H9 (cell line): ENCODE data around the gene MYH7. TPM values are rescaled to one million over a fixed set of nuclear protein-coding genes. Genes with fewer than 3 reads are reported as not detected.
A peak's percentile ranks its signal among the peaks of the same experiment; 100 is the strongest.

Source experiments
- DNase-seq: peaks from one replicate; pipeline ENCODE4 v3.0.0-alpha.2; 2017
- H2AFZ ChIP-seq: one replicate; pipeline ENCODE4 v1.6.1; 2013; ENCODE audit warnings: mild to moderate bottlenecking, low read length, control low read depth, moderate library complexity
- H2AK5ac ChIP-seq: 2 replicates; pipeline ENCODE4 v1.6.1; 2013; ENCODE audit warnings: low read length, control low read depth, mixed read lengths; ENCODE audit not compliant: insufficient read length
- H2BK120ac ChIP-seq: one replicate; pipeline ENCODE4 v1.6.1; 2013; ENCODE audit warnings: low read depth, mild to moderate bottlenecking, low read length, control low read depth, inconsistent platforms; ENCODE audit not compliant: poor library complexity, severe bottlenecking
- H2BK12ac ChIP-seq: 2 replicates; pipeline ENCODE4 v1.6.1; 2013; ENCODE audit warnings: low read length, control low read depth, mixed read lengths, low read depth; ENCODE audit not compliant: insufficient read length
- H2BK15ac ChIP-seq: 2 replicates; pipeline ENCODE4 v1.6.1; 2013; ENCODE audit warnings: low read depth, low read length, control low read depth
- H2BK20ac ChIP-seq: one replicate; pipeline ENCODE4 v1.6.1; 2013; ENCODE audit warnings: low read depth, mild to moderate bottlenecking, low read length, control low read depth, inconsistent platforms; ENCODE audit not compliant: poor library complexity, severe bottlenecking
- H2BK5ac ChIP-seq: 2 replicates; pipeline ENCODE4 v1.6.1; 2013; ENCODE audit warnings: low read length, control low read depth, mixed read lengths; ENCODE audit not compliant: insufficient read length
- H3K14ac ChIP-seq: 2 replicates; pipeline ENCODE4 v1.6.1; 2013; ENCODE audit warnings: low read length, control low read depth; ENCODE audit not compliant: insufficient read depth
- H3K18ac ChIP-seq: 2 replicates; pipeline ENCODE4 v1.6.1; 2013; ENCODE audit warnings: low read depth, mild to moderate bottlenecking, mixed read lengths, low read length, control low read depth; ENCODE audit not compliant: insufficient read length
- H3K23ac ChIP-seq: 2 replicates; pipeline ENCODE4 v1.6.1; 2013; ENCODE audit warnings: low read length, control low read depth, mixed read lengths, low read depth; ENCODE audit not compliant: insufficient read length
- H3K23me2 ChIP-seq: 2 replicates; pipeline ENCODE4 v1.6.1; 2013; ENCODE audit warnings: low read depth, mild to moderate bottlenecking, mixed read lengths, low read length, control low read depth; ENCODE audit not compliant: insufficient read length, poor library complexity, severe bottlenecking
- H3K27ac ChIP-seq: 2 replicates; pipeline ENCODE4 v1.5.1; 2013; ENCODE audit warnings: low read length, control low read depth, mixed read lengths, low read depth; ENCODE audit not compliant: insufficient read length
- H3K27me3 ChIP-seq: 2 replicates; pipeline ENCODE4 v1.6.1; 2013; ENCODE audit warnings: low read length, control low read depth, inconsistent platforms; ENCODE audit not compliant: insufficient read depth
- H3K4ac ChIP-seq: 2 replicates; pipeline ENCODE4 v1.6.1; 2013; ENCODE audit warnings: low read depth, mild to moderate bottlenecking, control low read depth, inconsistent platforms, low read length, moderate library complexity
- H3K4me1 ChIP-seq: 2 replicates; pipeline ENCODE4 v1.6.1; 2013; ENCODE audit warnings: low read length, control low read depth, inconsistent platforms; ENCODE audit not compliant: insufficient read depth
- H3K4me2 ChIP-seq: 2 replicates; pipeline ENCODE4 v1.6.1; 2013; ENCODE audit warnings: low read length, control low read depth, mixed read lengths; ENCODE audit not compliant: insufficient read length, insufficient read depth
- H3K56ac ChIP-seq: 2 replicates; pipeline ENCODE4 v1.6.1; 2013; ENCODE audit warnings: low read depth, mild to moderate bottlenecking, mixed read lengths, low read length, control low read depth; ENCODE audit not compliant: insufficient read length
- H3K79me1 ChIP-seq: 2 replicates; pipeline ENCODE4 v1.6.1; 2013; ENCODE audit warnings: low read depth, mild to moderate bottlenecking, moderate library complexity, low read length, control low read depth, inconsistent platforms; ENCODE audit not compliant: insufficient read depth, poor library complexity, severe bottlenecking
- H3K79me2 ChIP-seq: 2 replicates; pipeline ENCODE4 v1.6.1; 2013; ENCODE audit warnings: low read length, control low read depth, inconsistent platforms; ENCODE audit not compliant: insufficient read depth
- H3K9ac ChIP-seq: 2 replicates; pipeline ENCODE4 v1.6.1; 2013; ENCODE audit warnings: low read length, control low read depth, mixed read lengths; ENCODE audit not compliant: insufficient read length; ENCODE audit errors: extremely low read depth
- H3K9me3 ChIP-seq: one replicate; pipeline ENCODE4 v1.6.1; 2013; ENCODE audit warnings: low read depth, low read length, inconsistent platforms; ENCODE audit not compliant: control insufficient read depth
- H3T11ph ChIP-seq: one replicate; pipeline ENCODE4 v1.6.1; 2013; ENCODE audit warnings: mild to moderate bottlenecking, low read length, control low read depth, inconsistent platforms
- H4K20me1 ChIP-seq: one replicate; pipeline ENCODE4 v1.6.1; 2013; ENCODE audit not compliant: control insufficient read depth, insufficient read length, insufficient read depth
- H4K5ac ChIP-seq: 2 replicates; pipeline ENCODE4 v1.6.1; 2013; ENCODE audit warnings: low read depth, mild to moderate bottlenecking, mixed read lengths, low read length, control low read depth; ENCODE audit not compliant: insufficient read length
- H4K8ac ChIP-seq: replicated peaks from 2 replicates; pipeline ENCODE4 v1.6.1; 2013; ENCODE audit warnings: low read length, control low read depth, mixed read lengths, low read depth; ENCODE audit not compliant: insufficient read length
- H4K91ac ChIP-seq: 2 replicates; pipeline ENCODE4 v1.6.1; 2013; ENCODE audit warnings: low read depth, mild to moderate bottlenecking, moderate library complexity, mixed read lengths, low read length, control low read depth; ENCODE audit not compliant: insufficient read length
- H3K27ac Mint-ChIP-seq, 3 experiments: 2 replicates in 2 of 3; 3 replicates in 1 of 3; pipeline ENCODE4 v1.8.0; 2020 to 2021; ENCODE audit warnings: mixed read lengths in 3 of 3, mild to moderate bottlenecking in 1 of 3, moderate library complexity in 1 of 3
- H3K27me3 Mint-ChIP-seq: 2 replicates; pipeline ENCODE4 v1.8.0; 2021; ENCODE audit warnings: low read depth, mild to moderate bottlenecking, moderate library complexity, mixed read lengths
- H3K36me3 Mint-ChIP-seq, 3 experiments: 2 replicates in 2 of 3; 3 replicates in 1 of 3; pipeline ENCODE4 v1.8.0; 2020 to 2021; ENCODE audit warnings: low read depth in 3 of 3, mixed read lengths in 3 of 3; ENCODE audit not compliant: insufficient read depth in 1 of 3
- H3K4me1 Mint-ChIP-seq, 2 experiments: 2 replicates each; pipeline ENCODE4 v1.8.0; 2020; ENCODE audit warnings: mixed read lengths in 2 of 2
- H3K4me3 Mint-ChIP-seq, 2 experiments: 2 replicates in 1 of 2; 3 replicates in 1 of 2; pipeline ENCODE4 v1.8.0; 2020 to 2021; ENCODE audit warnings: mild to moderate bottlenecking in 2 of 2, mixed read lengths in 2 of 2, moderate library complexity in 1 of 2
- H3K9me3 Mint-ChIP-seq, 2 experiments: 2 replicates in 1 of 2; 3 replicates in 1 of 2; pipeline ENCODE4 v1.8.0; 2020; ENCODE audit warnings: mild to moderate bottlenecking in 2 of 2, mixed read lengths in 2 of 2, moderate library complexity in 1 of 2
- CTCF ChIP-seq: fragments of 200-600 bp; sonication (generic); conservative IDR thresholded peaks from 3 replicates; pipeline ENCODE4 v1.8.0; 2021; ENCODE audit warnings: antibody characterized with exemption, mild to moderate bottlenecking
- WGBS: extraction: QIAGEN DNeasy Blood & Tissue Kit; methylation state at CpG from one replicate; pipeline ENCODE4 v1.1.7; 2013; ENCODE audit warnings: missing lambda C conversion rate, low lambda C conversion rate, mixed read lengths; ENCODE audit not compliant: insufficient read length; ENCODE audit errors: extremely low coverage; 5-methylcytosine and 5-hydroxymethylcytosine counted together
- total RNA-seq: library from RNA; stranded (reverse); gene quantifications from 2 replicates; pipeline ENCODE4 v1.2.1, GENCODE V29; 2021

MYH7 gene
- total RNA-seq, 1 experiment from 2014 or later, result not detected

DNA sequence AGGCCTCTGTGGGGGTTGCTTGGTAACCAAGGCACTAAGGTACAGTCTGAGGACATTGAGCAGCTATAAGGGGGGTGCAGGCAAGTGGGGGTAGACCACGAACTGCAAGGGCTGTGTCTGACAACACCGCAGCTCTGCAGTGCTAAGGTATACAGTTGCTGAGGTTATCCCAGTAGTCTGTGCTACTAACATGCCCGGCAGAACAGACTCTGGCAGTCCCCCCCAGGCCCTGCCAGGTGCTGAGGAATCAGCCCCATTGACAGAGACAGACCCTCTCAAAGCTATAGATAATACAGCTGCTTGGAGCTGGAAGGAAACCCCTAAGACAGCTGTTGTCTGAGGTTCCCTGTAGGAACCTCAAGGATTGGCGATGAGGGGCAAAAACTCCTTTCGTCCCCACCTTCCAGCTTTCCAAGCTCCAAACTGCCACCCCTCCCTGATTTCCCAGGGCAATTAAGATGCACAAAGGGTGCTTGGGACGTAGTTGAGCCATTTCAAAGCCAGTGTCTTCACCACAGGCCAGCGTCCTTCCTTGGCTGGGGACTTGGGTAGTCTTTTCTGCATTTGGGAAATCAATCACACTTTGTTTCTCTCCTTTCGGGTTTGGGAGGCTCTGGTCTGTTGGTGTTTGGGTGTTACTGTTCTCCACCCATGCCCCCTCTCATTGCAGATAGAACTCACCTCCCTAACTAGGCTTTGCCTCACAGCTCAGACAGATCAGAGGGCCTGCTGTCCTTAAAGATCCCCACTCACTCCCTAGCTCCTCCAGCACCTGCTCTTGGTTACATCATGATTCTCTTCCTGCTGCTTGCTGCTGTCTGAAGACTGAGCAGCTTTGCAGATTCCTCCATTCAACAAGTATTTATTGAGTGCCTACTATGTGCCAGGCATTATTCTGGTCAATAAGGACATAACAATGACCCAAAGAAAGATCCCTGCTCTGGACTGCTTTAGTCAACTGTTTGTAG lies 2.0 kb upstream of the MYH7 start:
- no peak overlapping the region for H3K4ac ChIP-seq
- H2BK20ac ChIP-seq, result no peak overlapping the region
- H3K36me3 Mint-ChIP-seq, result no peaks in the 10 kb centered on the region
- H3K23ac ChIP-seq, result no peak overlapping the region
- TF ChIP-seq CTCF, result no peak
- peaks cover 52% of the 10 kb centered on the region for H3K27me3 Mint-ChIP-seq
- no peak overlapping the region for H2BK12ac ChIP-seq
- H2BK15ac ChIP-seq, result no peak overlapping the region
- H4K5ac ChIP-seq, result no peak overlapping the region
- no peak overlapping the region for H2BK5ac ChIP-seq
- no peaks in the 10 kb centered on the region for H3K23me2 ChIP-seq
- no peak overlapping the region for H3T11ph ChIP-seq
- no peak overlapping the region for H2AK5ac ChIP-seq
- no peak overlapping the region for H4K91ac ChIP-seq
- DNase-seq, result peak; percentile 20
- H3K79me2 ChIP-seq, result no peaks in the 10 kb centered on the region
- H2BK120ac ChIP-seq, result no peak overlapping the region
- no peak overlapping the region for H3K4me3 Mint-ChIP-seq
- H3K56ac ChIP-seq, result no peak overlapping the region
- H3K14ac ChIP-seq, result no peak overlapping the region
- no peaks in the 10 kb centered on the region for H3K9me3 ChIP-seq
- H3K4me1 ChIP-seq, result no peaks in the 10 kb centered on the region
- no peak overlapping the region for H3K4me2 ChIP-seq
- WGBS, result no CpG with 5 or more reads among the region's 8 CpGs
- H4K8ac ChIP-seq, result no peak overlapping the region
- peaks cover 31 to 40% of the 10 kb centered on the region in 2 experiments for H3K4me1 Mint-ChIP-seq
- H3K79me1 ChIP-seq, result no peaks in the 10 kb centered on the region
- H3K27me3 ChIP-seq, result no peaks in the 10 kb centered on the region; the same call in 1 of the 2 replicates
- no peaks in the 10 kb centered on the region for H4K20me1 ChIP-seq
- no peak overlapping the region for H2AFZ ChIP-seq
- H3K27ac ChIP-seq, result no peak overlapping the region
- peak overlapping the region in 2 of 3 experiments; percentile 3 to 76; a peak in 2 of 7 replicates for H3K27ac Mint-ChIP-seq
- no peak overlapping the region for H3K18ac ChIP-seq
- H3K9ac ChIP-seq, result no peak overlapping the region
- H3K9me3 Mint-ChIP-seq, result no peaks in the 10 kb centered on the region; a peak in 1 of 5 replicates
